ENCODE results near the gene USP47. TPM values are rescaled to one million over a fixed set of nuclear protein-coding genes. Genes with fewer than 3 reads are reported as not detected.
A peak's percentile ranks its signal among the peaks of the same experiment; 100 is the strongest.

The USP47 gene
- total and polyA plus RNA-seq, 9 of the 15 experiments (the other 6 are each of a cell fraction or from before 2014, with no cell fraction given) = 13.1 to 63.6 (median 34.7) TPM

DNA sequence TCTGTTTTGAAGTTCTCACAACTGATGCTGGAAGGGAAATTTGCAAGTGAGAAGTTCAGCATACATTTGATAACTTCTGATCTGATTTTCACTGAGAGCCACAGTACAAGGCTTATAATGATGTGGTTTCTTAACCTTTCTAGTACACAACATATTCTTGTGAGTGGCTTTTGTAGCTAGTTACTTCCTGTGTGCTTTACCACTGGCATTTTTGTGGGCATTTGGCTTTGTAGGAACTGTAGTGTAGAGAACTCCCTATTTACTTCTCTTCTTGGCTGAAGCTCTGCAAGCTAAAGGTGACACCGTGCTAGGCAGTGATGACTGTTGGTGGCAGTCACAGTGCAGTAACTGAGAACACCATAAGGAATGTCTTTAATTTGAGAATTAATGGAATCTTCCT is 14.9 kb downstream of the USP47 start:
- Histone ChIP-seq H3K4me3 (no peak overlapping the region), H2AFZ (ENCODE audit: low read depth, low read length) (no peak overlapping the region), H3K27ac (ENCODE audit: extremely low read depth, low read depth, low read length) (no peak overlapping the region), H3K9me1 (ENCODE audit: control insufficient read depth, insufficient read depth, low read length) (no peaks in the 10 kb centered on the region), H3K4me1 (replicated peaks in 1 of 2; ENCODE audit: control insufficient read depth in 2 of 2, insufficient read depth in 2 of 2, low read length in 2 of 2) (peaks cover 4 to 9% of the 10 kb centered on the region in 2 experiments; a peak in 2 of 5 replicates), H4K20me1 (replicated peaks; ENCODE audit: control insufficient read depth, insufficient read depth, low read length) (no peaks in the 10 kb centered on the region), H3K79me2 (ENCODE audit: control insufficient read depth, insufficient read depth, low read length) (peaks cover 97% of the 10 kb centered on the region), H3K4me2 (ENCODE audit: insufficient read depth, low read length) (no peak overlapping the region), H3K36me3 (ENCODE audit: control insufficient read depth, insufficient read depth, low read length) (peaks cover 3% of the 10 kb centered on the region; the same call in 2 of the 3 replicates), H3K27me3 (ENCODE audit: control insufficient read depth in 2 of 2, insufficient read depth in 2 of 2, low read length in 2 of 2) (no peaks in the 10 kb centered on the region), H3K9ac (ENCODE audit: insufficient read depth in 1 of 2, low read depth in 2 of 2, low read length in 2 of 2) (no peak overlapping the region), H3K9me3 (replicated peaks; ENCODE audit: control insufficient read depth, insufficient read depth, low read depth, low read length) (no peaks in the 10 kb centered on the region)
- CTCF ChIA-PET (ENCODE audit: low intra/inter-chr PET ratio) = no interaction called here
- BruUV-seq (replicated peaks) = no TSS peak
- in situ Hi-C loops (cut with MboI) = no loop called here
- intact Hi-C loops (cut with micrococcal nuclease) = no loop called here
- ATAC-seq (no peak), DNase-seq (ENCODE audit: extremely low read depth in 1 of 4, low spot score in 3 of 4) (no peak), FAIRE-seq (no peak)
- WGBS (ENCODE audit: insufficient coverage, low coverage, missing lambda C conversion rate) = 71% methylated on average over 1 of the region's 1 CpG
- POLR2A ChIA-PET = interaction anchor here (1.6 to 4.9 kb wide), 2 partner anchors 9 to 12 kb away, joined by 4 to 46 read pairs; partner anchors contain the start of gene USP47
- no peak for TF ChIP-seq NR2F6 (CRISPR knock-in tag; IDR thresholded peaks at IDR 0.05)
- no peak for TF ChIP-seq POLR3G (IDR thresholded peaks at IDR 0.05; ENCODE audit: extremely low read depth, insufficient read length, insufficient replicate concordance)

DNA sequence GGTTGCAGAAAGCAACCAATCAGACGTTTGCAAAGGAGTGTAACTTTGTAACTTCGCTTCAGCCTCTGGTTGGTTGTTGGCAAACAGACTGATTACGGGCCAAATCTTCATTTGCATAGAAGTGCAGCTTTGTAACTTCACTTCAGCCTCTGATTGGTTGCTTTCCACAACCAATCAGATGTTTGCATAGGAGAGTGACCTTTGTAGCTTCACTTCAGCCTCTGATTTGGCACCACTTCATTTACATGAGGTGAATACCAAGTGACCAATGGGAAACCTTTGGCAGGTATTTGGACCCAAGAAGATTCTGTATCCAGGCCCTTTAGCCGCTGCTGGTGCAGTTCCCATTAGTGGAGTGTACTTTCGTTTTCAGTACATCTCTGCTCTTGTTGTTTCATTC is 16.0 kb downstream of the USP47 start:
- H4K20me1 ChIP-seq (replicated peaks; ENCODE audit: control insufficient read depth, insufficient read depth, low read length) = no peaks in the 10 kb centered on the region
- H3K36me3 ChIP-seq (ENCODE audit: control insufficient read depth, insufficient read depth, low read length) = peaks cover 3% of the 10 kb centered on the region; the same call in 2 of the 3 replicates
- no peak overlapping the region for H3K4me3 ChIP-seq
- H3K4me1 ChIP-seq (replicated peaks in 1 of 2; ENCODE audit: control insufficient read depth in 2 of 2, insufficient read depth in 2 of 2, low read length in 2 of 2) = peaks cover 7 to 8% of the 10 kb centered on the region in 2 experiments; a peak in 3 of 5 replicates
- H3K79me2 ChIP-seq (ENCODE audit: control insufficient read depth, insufficient read depth, low read length) = peaks cover 97% of the 10 kb centered on the region
- POLR2A ChIA-PET = interaction anchor here (0.6 to 4.9 kb wide), 3 partner anchors 14 to 378 kb away, joined by 3 to 46 read pairs (median 3); partner anchors contain the start of gene USP47
- H3K9ac ChIP-seq (ENCODE audit: insufficient read depth in 1 of 2, low read depth in 2 of 2, low read length in 2 of 2) = no peak overlapping the region
- no peak overlapping the region for H3K4me2 ChIP-seq (ENCODE audit: insufficient read depth, low read length)
- no TSS peak for BruUV-seq (replicated peaks)
- H3K9me1 ChIP-seq (ENCODE audit: control insufficient read depth, insufficient read depth, low read length) = no peaks in the 10 kb centered on the region
- DNase-seq (ENCODE audit: extremely low read depth in 1 of 4, low spot score in 3 of 4) (peak in 1 of 4 experiments; percentile 38), ATAC-seq (peak; percentile 65), FAIRE-seq (peak; percentile 78)
- 72% methylated on average over 5 of the region's 5 CpGs for WGBS (ENCODE audit: insufficient coverage, low coverage, missing lambda C conversion rate)
- no peak overlapping the region for H3K27ac ChIP-seq (ENCODE audit: extremely low read depth, low read depth, low read length)
- H3K9me3 ChIP-seq (replicated peaks; ENCODE audit: control insufficient read depth, insufficient read depth, low read depth, low read length) = no peaks in the 10 kb centered on the region
- H2AFZ ChIP-seq (ENCODE audit: low read depth, low read length) = no peak overlapping the region
- intact Hi-C loops (cut with micrococcal nuclease) (no loop called here), in situ Hi-C loops (cut with MboI) (no loop called here)
- H3K27me3 ChIP-seq (ENCODE audit: control insufficient read depth in 2 of 2, insufficient read depth in 2 of 2, low read length in 2 of 2) = no peaks in the 10 kb centered on the region
- CTCF ChIA-PET (ENCODE audit: low intra/inter-chr PET ratio) = no interaction called here
- TF ChIP-seq KLF16 (IDR thresholded peaks at IDR 0.05) (no peak), MCM2 (IDR thresholded peaks at IDR 0.05; ENCODE audit: low read depth) (no peak), GTF2A2 (tag; IDR thresholded peaks at IDR 0.05) (no peak), ZNF785 (CRISPR knock-in tag; IDR thresholded peaks at IDR 0.05) (no peak), STAG1 (CRISPR knock-in tag; IDR thresholded peaks at IDR 0.05; ENCODE audit: borderline replicate concordance) (no peak), KHSRP (IDR thresholded peaks at IDR 0.05) (no peak), EGR1 (conservative IDR thresholded peaks at IDR 0.05) (no peak), ZNF239 (CRISPR knock-in tag; IDR thresholded peaks at IDR 0.05) (no peak), FOXM1 (IDR thresholded peaks at IDR 0.05; ENCODE audit: low read depth) (peak; percentile 71; the same call in 1 of the 2 replicates), FOXM1 (CRISPR knock-in tag; IDR thresholded peaks at IDR 0.05; ENCODE audit: low read depth) (no peak), RBM25 (IDR thresholded peaks at IDR 0.05; ENCODE audit: low read depth, low read length, severe bottlenecking) (peak; percentile 42), CC2D1A (IDR thresholded peaks at IDR 0.05) (peak; percentile 84; the same call in 1 of the 2 replicates), ASH1L (IDR thresholded peaks at IDR 0.05; ENCODE audit: borderline replicate concordance, low read depth, partially characterized antibody) (peak; percentile 52), PHF21A (IDR thresholded peaks at IDR 0.05; ENCODE audit: borderline replicate concordance, low read depth) (no peak)
- TF ChIP-seq, protein P1, sequence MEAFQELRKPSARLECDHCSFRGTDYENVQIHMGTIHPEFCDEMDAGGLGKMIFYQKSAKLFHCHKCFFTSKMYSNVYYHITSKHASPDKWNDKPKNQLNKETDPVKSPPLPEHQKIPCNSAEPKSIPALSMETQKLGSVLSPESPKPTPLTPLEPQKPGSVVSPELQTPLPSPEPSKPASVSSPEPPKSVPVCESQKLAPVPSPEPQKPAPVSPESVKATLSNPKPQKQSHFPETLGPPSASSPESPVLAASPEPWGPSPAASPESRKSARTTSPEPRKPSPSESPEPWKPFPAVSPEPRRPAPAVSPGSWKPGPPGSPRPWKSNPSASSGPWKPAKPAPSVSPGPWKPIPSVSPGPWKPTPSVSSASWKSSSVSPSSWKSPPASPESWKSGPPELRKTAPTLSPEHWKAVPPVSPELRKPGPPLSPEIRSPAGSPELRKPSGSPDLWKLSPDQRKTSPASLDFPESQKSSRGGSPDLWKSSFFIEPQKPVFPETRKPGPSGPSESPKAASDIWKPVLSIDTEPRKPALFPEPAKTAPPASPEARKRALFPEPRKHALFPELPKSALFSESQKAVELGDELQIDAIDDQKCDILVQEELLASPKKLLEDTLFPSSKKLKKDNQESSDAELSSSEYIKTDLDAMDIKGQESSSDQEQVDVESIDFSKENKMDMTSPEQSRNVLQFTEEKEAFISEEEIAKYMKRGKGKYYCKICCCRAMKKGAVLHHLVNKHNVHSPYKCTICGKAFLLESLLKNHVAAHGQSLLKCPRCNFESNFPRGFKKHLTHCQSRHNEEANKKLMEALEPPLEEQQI (IDR thresholded peaks at IDR 0.05) = peak; percentile 78
